ENCODE data around the gene NR3C2. TPM values are rescaled to one million over a fixed set of nuclear protein-coding genes. Genes with fewer than 3 reads are reported as not detected.

Gene NR3C2
- total RNA-seq, 2 donors from 2014 or later = 0.44 to 0.82 TPM

GRCh38 chr4:148064451-148064850, 377.8 kb downstream of the NR3C2 start:
- Mint-ChIP-seq H3K36me3 (ENCODE audit: low read depth) (peaks cover 4% of the 10 kb centered on the region), H3K4me3 (no peak overlapping the region), H3K27ac (no peak overlapping the region), H3K4me1 (peaks cover 48% of the 10 kb centered on the region), H3K27me3 (ENCODE audit: insufficient read depth) (no peaks in the 10 kb centered on the region), H3K9me3 (no peaks in the 10 kb centered on the region)
- Histone ChIP-seq H3K36me3 (ENCODE audit: control insufficient read depth, insufficient read depth, low read length) (peaks cover 7% of the 10 kb centered on the region), H3K4me3 (ENCODE audit: low read length) (no peak overlapping the region), H3K27ac (ENCODE audit: low read depth, low read length) (no peak overlapping the region), H3K9ac (ENCODE audit: extremely low read depth, low read length, poor library complexity, severe bottlenecking) (no peak overlapping the region), H3K4me1 (ENCODE audit: control insufficient read depth, insufficient read depth, low read length) (peaks cover 13% of the 10 kb centered on the region), H3K27me3 (ENCODE audit: control insufficient read depth, insufficient read depth, low read length, poor library complexity, severe bottlenecking) (no peaks in the 10 kb centered on the region), H3K9me3 (ENCODE audit: control insufficient read depth, low read length) (no peaks in the 10 kb centered on the region)
- TF ChIP-seq, protein P1, sequence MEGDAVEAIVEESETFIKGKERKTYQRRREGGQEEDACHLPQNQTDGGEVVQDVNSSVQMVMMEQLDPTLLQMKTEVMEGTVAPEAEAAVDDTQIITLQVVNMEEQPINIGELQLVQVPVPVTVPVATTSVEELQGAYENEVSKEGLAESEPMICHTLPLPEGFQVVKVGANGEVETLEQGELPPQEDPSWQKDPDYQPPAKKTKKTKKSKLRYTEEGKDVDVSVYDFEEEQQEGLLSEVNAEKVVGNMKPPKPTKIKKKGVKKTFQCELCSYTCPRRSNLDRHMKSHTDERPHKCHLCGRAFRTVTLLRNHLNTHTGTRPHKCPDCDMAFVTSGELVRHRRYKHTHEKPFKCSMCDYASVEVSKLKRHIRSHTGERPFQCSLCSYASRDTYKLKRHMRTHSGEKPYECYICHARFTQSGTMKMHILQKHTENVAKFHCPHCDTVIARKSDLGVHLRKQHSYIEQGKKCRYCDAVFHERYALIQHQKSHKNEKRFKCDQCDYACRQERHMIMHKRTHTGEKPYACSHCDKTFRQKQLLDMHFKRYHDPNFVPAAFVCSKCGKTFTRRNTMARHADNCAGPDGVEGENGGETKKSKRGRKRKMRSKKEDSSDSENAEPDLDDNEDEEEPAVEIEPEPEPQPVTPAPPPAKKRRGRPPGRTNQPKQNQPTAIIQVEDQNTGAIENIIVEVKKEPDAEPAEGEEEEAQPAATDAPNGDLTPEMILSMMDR (conservative IDR thresholded peaks at IDR 0.05) = no peak
- WGBS, 2 experiments (ENCODE audit: insufficient coverage in 1 of 2, insufficient read length in 1 of 2) = 93 to 95% methylated on average over 2 to 9 of the region's 9 CpGs
- DNase-seq = no peak

- Histone ChIP-seq H3K27ac (ENCODE audit: low read depth, low read length) (no peak overlapping the region), H3K9me3 (ENCODE audit: control insufficient read depth, low read length) (no peaks in the 10 kb centered on the region), H3K4me3 (ENCODE audit: low read length) (no peak overlapping the region), H3K27me3 (ENCODE audit: control insufficient read depth, insufficient read depth, low read length, poor library complexity, severe bottlenecking) (no peaks in the 10 kb centered on the region), H3K9ac (ENCODE audit: extremely low read depth, low read length, poor library complexity, severe bottlenecking) (no peak overlapping the region), H3K36me3 (ENCODE audit: control insufficient read depth, insufficient read depth, low read length) (peaks cover 7% of the 10 kb centered on the region), H3K4me1 (ENCODE audit: control insufficient read depth, insufficient read depth, low read length) (peaks cover 9% of the 10 kb centered on the region)
- Mint-ChIP-seq H3K27me3 (ENCODE audit: insufficient read depth) (no peaks in the 10 kb centered on the region), H3K4me3 (no peak overlapping the region), H3K27ac (no peak overlapping the region), H3K9me3 (no peaks in the 10 kb centered on the region), H3K36me3 (ENCODE audit: low read depth) (peaks cover 4% of the 10 kb centered on the region), H3K4me1 (peaks cover 48% of the 10 kb centered on the region)
- DNase-seq = no peak
- TF ChIP-seq, protein P1 (conservative IDR thresholded peaks at IDR 0.05) = no peak
- WGBS, 2 experiments (ENCODE audit: insufficient coverage in 1 of 2, insufficient read length in 1 of 2) = 95 to 98% methylated on average over 10 of the region's 10 CpGs
Observed at GRCh38 chr4:148062301-148062950, 379.8 kb downstream of the NR3C2 start.

- Histone ChIP-seq H3K4me3 (ENCODE audit: low read length) (no peak overlapping the region), H3K9me3 (ENCODE audit: control insufficient read depth, low read length) (no peaks in the 10 kb centered on the region), H3K36me3 (ENCODE audit: control insufficient read depth, insufficient read depth, low read length) (peaks cover 7% of the 10 kb centered on the region), H3K4me1 (ENCODE audit: control insufficient read depth, insufficient read depth, low read length) (peaks cover 7% of the 10 kb centered on the region), H3K9ac (ENCODE audit: extremely low read depth, low read length, poor library complexity, severe bottlenecking) (no peak overlapping the region), H3K27me3 (ENCODE audit: control insufficient read depth, insufficient read depth, low read length, poor library complexity, severe bottlenecking) (no peaks in the 10 kb centered on the region), H3K27ac (ENCODE audit: low read depth, low read length) (no peak overlapping the region)
- Mint-ChIP-seq H3K27ac (peak overlapping the region; percentile 6), H3K4me3 (no peak overlapping the region), H3K27me3 (ENCODE audit: insufficient read depth) (no peaks in the 10 kb centered on the region), H3K4me1 (peaks cover 43% of the 10 kb centered on the region), H3K36me3 (ENCODE audit: low read depth) (peaks cover 4% of the 10 kb centered on the region), H3K9me3 (no peaks in the 10 kb centered on the region)
- 75 to 94% methylated on average over 5 to 8 of the region's 8 CpGs for WGBS, 2 experiments (ENCODE audit: insufficient coverage in 1 of 2, insufficient read length in 1 of 2)
- peak; percentile 62 for DNase-seq
- TF ChIP-seq, protein P1 (conservative IDR thresholded peaks at IDR 0.05) = peak; percentile 52
Observed at GRCh38 chr4:148061795-148062194, 380.4 kb downstream of the NR3C2 start.
